ENCODE results near the gene ADARB1.

GRCh38 chr21:45263534-45263933 is 189.2 kb downstream of the ADARB1 start:
- TF ChIP-seq CTCF (IDR thresholded peaks at IDR 0.05; ENCODE audit: low read depth, low read length) (no peak), MAX (IDR thresholded peaks at IDR 0.05; ENCODE audit: low read depth, low read length) (no peak), MYC (IDR thresholded peaks at IDR 0.05; ENCODE audit: low read depth, low read length) (no peak)

Measured in NB4 (cell line).